ENCODE results near the gene SFT2D2. TPM values are rescaled to one million over a fixed set of nuclear protein-coding genes. Genes with fewer than 3 reads are reported as not detected.

SFT2D2 gene
- total RNA-seq, 3 donors from 2014 or later (not counting 1 experiment from before 2014, with no cell fraction given) = 91.8 to 118 (median 116) TPM

GRCh38 chr1:168263130-168263529 is 37.3 kb downstream of the SFT2D2 start:
- intact Hi-C loops (cut with micrococcal nuclease) = no loop called here
- H3K27ac Mint-ChIP-seq = no peak overlapping the region
- Histone ChIP-seq H3K9me3 (ENCODE audit: control insufficient read depth, insufficient read depth, low read length) (peaks cover 2% of the 10 kb centered on the region), H3K4me1 (ENCODE audit: control insufficient read depth, insufficient read depth, low read length) (no peaks in the 10 kb centered on the region), H3K4me3 (ENCODE audit: low read length) (no peak overlapping the region), H3K36me3 (ENCODE audit: control insufficient read depth, insufficient read depth, low read length) (peaks cover 9% of the 10 kb centered on the region), H3K27me3 (ENCODE audit: control insufficient read depth, insufficient read depth, low read length) (no peaks in the 10 kb centered on the region), H3K27ac (ENCODE audit: low read length) (no peak overlapping the region)
- TF ChIP-seq CTCF (IDR thresholded peaks at IDR 0.05) = no peak
- no peak for DNase-seq
- 86% methylated on average over 2 of the region's 4 CpGs for WGBS (ENCODE audit: insufficient coverage)
- H3K27me3 Mint-ChIP-seq (ENCODE audit: low read depth in 2 of 2) = no peaks in the 10 kb centered on the region
- H3K4me3 Mint-ChIP-seq = no peak overlapping the region
- no peaks in the 10 kb centered on the region for H3K9me3 Mint-ChIP-seq
- no peak for ATAC-seq
- peaks cover 28 to 30% of the 10 kb centered on the region in 2 donors for H3K4me1 Mint-ChIP-seq
- no peaks in the 10 kb centered on the region for H3K36me3 Mint-ChIP-seq

GRCh38 chr1:168264296-168264695 is 38.5 kb downstream of the SFT2D2 start:
- Mint-ChIP-seq H3K36me3 (no peaks in the 10 kb centered on the region), H3K27ac (no peak overlapping the region), H3K4me1 (peaks cover 26% of the 10 kb centered on the region in 2 donors), H3K9me3 (no peaks in the 10 kb centered on the region), H3K27me3 (ENCODE audit: low read depth in 2 of 2) (no peaks in the 10 kb centered on the region), H3K4me3 (no peak overlapping the region)
- H3K4me3 ChIP-seq (ENCODE audit: low read length) = no peak overlapping the region
- intact Hi-C loops (cut with micrococcal nuclease) = no loop called here
- peaks cover 7% of the 10 kb centered on the region for H3K36me3 ChIP-seq (ENCODE audit: control insufficient read depth, insufficient read depth, low read length)
- no peak for TF ChIP-seq CTCF (IDR thresholded peaks at IDR 0.05)
- ATAC-seq (no peak), DNase-seq (no peak)
- H3K27me3 ChIP-seq (ENCODE audit: control insufficient read depth, insufficient read depth, low read length) = no peaks in the 10 kb centered on the region
- H3K9me3 ChIP-seq (ENCODE audit: control insufficient read depth, insufficient read depth, low read length) = peaks cover 2% of the 10 kb centered on the region
- no peaks in the 10 kb centered on the region for H3K4me1 ChIP-seq (ENCODE audit: control insufficient read depth, insufficient read depth, low read length)
- WGBS (ENCODE audit: insufficient coverage) = 97% methylated on average over 6 of the region's 7 CpGs
- H3K27ac ChIP-seq (ENCODE audit: low read length) = no peak overlapping the region

- no peak overlapping the region for H3K27ac ChIP-seq (ENCODE audit: low read length)
- no peaks in the 10 kb centered on the region for H3K9me3 Mint-ChIP-seq
- DNase-seq (no peak), ATAC-seq (no peak)
- no peaks in the 10 kb centered on the region for H3K27me3 ChIP-seq (ENCODE audit: control insufficient read depth, insufficient read depth, low read length)
- peaks cover 13% of the 10 kb centered on the region in 2 donors for H3K4me1 Mint-ChIP-seq
- H3K4me3 Mint-ChIP-seq = no peak overlapping the region
- no peak overlapping the region for H3K4me3 ChIP-seq (ENCODE audit: low read length)
- H3K27me3 Mint-ChIP-seq (ENCODE audit: low read depth in 2 of 2) = no peaks in the 10 kb centered on the region
- H3K36me3 ChIP-seq (ENCODE audit: control insufficient read depth, insufficient read depth, low read length) = peaks cover 7% of the 10 kb centered on the region
- H3K4me1 ChIP-seq (ENCODE audit: control insufficient read depth, insufficient read depth, low read length) = no peaks in the 10 kb centered on the region
- H3K27ac Mint-ChIP-seq = no peak overlapping the region
- WGBS (ENCODE audit: insufficient coverage) = 100% methylated on average over 1 of the region's 1 CpG
- intact Hi-C loops (cut with micrococcal nuclease) = no loop called here
- peaks cover 2% of the 10 kb centered on the region for H3K9me3 ChIP-seq (ENCODE audit: control insufficient read depth, insufficient read depth, low read length)
- TF ChIP-seq CTCF (IDR thresholded peaks at IDR 0.05) = no peak
- no peaks in the 10 kb centered on the region for H3K36me3 Mint-ChIP-seq
These were observed 39.8 kb downstream of the SFT2D2 start for GRCh38 chr1:168265596-168265995.

GRCh38 chr1:168266644-168267186 is 40.9 kb downstream of the SFT2D2 start:
- 84% methylated on average over 6 of the region's 6 CpGs for WGBS (ENCODE audit: insufficient coverage)
- Histone ChIP-seq H3K36me3 (ENCODE audit: control insufficient read depth, insufficient read depth, low read length) (peaks cover 7% of the 10 kb centered on the region), H3K9me3 (ENCODE audit: control insufficient read depth, insufficient read depth, low read length) (peaks cover 2% of the 10 kb centered on the region), H3K27me3 (ENCODE audit: control insufficient read depth, insufficient read depth, low read length) (no peaks in the 10 kb centered on the region), H3K27ac (ENCODE audit: low read length) (no peak overlapping the region), H3K4me1 (ENCODE audit: control insufficient read depth, insufficient read depth, low read length) (no peaks in the 10 kb centered on the region), H3K4me3 (ENCODE audit: low read length) (no peak overlapping the region)
- peaks cover 2% of the 10 kb centered on the region in 2 donors for H3K4me1 Mint-ChIP-seq
- no peak for DNase-seq
- TF ChIP-seq CTCF (IDR thresholded peaks at IDR 0.05) = no peak
- no peak overlapping the region for H3K27ac Mint-ChIP-seq
- no peaks in the 10 kb centered on the region for H3K36me3 Mint-ChIP-seq
- H3K4me3 Mint-ChIP-seq = no peak overlapping the region
- H3K27me3 Mint-ChIP-seq (ENCODE audit: low read depth in 2 of 2) = no peaks in the 10 kb centered on the region
- ATAC-seq = no peak
- no peaks in the 10 kb centered on the region for H3K9me3 Mint-ChIP-seq
- intact Hi-C loops (cut with micrococcal nuclease) = no loop called here
